HG03342 (cell line): ENCODE results near the gene PCBD1.
A peak's percentile ranks its signal among the peaks of the same experiment; 100 is the strongest.
"Not testable (repeated sequence)": the region's sequence is repeated elsewhere in the genome, so short reads cannot be mapped to it uniquely, and the experiment has no call there.

Source experiments
- ATAC-seq: cut with Tn5 transposase; IDR thresholded peaks from one replicate; pipeline ENCODE4 v1.9.1; 2021; ENCODE audit warnings: mild to moderate bottlenecking, moderate library complexity; ENCODE audit not compliant: unreplicated experiment

The PCBD1 gene

DNA sequence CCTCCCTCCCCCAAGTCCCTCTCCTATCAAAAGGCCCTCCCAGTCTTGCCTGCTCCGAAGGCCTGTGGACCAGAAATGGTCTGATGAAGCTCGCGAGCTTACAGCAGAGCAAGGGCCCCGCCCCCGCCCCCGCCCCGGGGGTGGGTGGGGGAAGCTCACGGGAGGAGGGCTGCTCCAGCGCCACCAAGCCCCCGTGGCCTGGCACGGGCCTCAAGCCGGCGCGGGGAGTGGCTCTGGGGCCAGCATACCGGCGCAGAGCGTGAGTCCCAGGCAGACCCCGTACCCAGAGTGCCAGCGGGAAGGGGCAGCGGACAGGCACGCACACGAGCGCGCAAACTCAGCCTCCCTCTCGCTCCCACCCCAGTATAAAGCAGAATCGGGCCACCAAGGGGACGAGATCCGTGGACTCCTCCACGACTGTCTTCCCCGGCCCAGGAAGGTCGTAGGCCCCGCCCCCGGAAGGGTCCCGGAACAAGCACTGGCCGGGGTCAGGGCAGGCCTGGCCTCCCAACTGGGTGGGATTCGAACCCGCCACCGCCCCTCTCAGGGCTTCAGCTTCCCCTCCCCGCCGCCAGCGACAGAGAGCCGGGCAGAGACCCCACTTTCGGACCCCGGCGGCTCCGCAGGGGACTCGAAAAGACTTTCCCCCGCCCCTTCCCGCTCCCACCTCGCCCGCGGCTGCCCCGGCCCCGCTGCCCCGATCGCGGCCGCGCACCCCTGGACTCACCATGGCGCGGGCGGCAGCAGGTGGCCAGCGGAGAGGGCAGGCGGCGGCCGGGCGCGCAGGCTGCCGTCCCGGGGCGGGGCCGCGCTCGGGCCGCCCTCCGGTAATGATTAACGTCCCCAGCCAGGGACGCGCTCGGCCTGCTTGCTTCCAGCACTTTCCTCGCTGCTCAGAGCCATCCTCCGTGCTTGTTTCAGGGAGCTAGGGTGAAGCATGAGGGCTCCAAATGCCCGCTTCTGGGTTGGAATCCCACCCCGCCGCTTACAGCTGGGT lies at the start of gene PCBD1:
TSS of gene PCBD1 (minus strand) at position 762 of the 997 bp plus-strand sequence. CDS start at position 730, 32 bp downstream.
- ATAC-seq, result peak; percentile 67

DNA sequence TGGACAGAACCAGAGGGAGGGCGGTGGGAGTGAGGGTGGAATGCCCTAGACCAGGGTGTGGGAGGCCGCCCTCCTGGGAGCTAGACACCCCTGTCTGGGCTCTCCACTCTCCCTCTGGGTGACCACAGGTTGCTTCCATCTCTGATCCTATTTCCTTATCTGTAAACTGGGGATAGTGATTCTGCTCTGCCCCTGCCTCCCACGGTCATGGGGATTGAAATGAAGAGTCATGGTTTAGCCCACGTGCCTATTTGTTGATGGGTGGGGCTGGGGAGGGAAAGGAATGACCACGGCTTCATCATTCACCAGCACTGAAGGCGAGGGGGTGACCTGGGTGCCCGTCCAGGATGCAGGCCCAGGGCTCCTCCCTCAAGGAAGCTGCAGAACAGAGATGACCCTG lies 49.3 kb upstream of the PCBD1 start:
- no peak for ATAC-seq

DNA sequence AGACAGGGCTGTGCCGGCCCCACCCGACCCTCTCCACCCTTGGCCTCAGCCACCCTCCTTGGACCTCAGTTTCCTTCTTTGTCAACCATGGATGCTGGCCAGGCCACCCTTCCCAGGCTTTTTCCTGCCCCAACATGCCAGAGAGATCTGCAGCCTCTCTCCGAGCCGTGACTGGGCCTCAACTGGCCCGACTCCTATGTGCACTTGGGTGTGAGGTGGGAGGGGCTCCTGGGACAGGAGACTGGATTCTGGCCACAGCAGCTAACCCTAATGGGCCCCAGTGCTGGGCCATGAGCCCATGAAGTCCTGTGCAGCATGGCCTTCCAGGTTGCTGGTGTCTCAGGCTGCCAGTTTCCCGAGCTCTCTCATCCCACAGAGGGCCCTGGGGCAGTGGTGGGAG lies 47.7 kb upstream of the PCBD1 start:
- ATAC-seq, result no peak

DNA sequence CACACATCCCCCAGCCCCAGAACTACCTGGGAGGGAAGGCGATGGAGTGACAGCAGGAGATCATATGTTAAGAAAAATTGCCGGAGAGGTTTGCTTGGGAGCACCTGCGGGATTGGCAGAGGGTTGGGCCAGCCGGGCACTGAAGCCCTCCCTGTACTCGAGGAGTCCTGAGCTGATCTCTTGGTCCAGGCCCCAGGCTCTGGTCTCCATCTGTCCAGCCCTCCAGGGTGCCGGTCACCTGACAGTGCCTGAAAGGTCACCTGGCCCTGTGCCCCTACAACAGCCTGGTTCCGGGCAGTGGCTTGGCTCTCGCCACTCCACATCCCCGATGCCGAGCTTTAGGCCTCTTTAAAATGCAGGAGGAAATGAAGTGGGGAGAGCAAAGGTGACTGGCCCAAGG lies 47.3 kb upstream of the PCBD1 start:
- ATAC-seq, result no peak

DNA sequence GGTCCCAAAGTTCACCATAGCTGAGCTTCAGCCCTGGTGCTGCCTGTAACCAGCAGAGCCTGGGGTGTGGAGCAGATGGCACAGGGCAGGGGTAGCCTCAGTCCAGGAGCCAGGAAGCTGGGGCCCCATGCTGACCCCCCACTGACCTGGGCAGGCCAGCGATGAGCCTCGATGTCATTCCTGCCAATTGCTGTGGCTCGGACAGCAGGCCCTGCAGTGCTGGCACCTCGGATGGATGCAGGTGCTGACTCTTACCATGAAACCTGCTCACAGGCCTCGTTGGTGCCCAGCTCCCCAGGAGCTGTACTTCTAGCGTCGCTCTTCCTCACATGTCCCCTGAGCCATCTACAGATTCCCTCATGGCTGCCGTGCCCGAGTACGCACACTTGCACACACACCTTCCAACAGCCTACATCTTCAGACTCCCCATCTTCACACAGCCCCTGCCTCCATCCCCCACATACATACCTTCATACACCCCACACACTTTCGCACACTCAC lies 46.8 kb upstream of the PCBD1 start:
- no peak for ATAC-seq

DNA sequence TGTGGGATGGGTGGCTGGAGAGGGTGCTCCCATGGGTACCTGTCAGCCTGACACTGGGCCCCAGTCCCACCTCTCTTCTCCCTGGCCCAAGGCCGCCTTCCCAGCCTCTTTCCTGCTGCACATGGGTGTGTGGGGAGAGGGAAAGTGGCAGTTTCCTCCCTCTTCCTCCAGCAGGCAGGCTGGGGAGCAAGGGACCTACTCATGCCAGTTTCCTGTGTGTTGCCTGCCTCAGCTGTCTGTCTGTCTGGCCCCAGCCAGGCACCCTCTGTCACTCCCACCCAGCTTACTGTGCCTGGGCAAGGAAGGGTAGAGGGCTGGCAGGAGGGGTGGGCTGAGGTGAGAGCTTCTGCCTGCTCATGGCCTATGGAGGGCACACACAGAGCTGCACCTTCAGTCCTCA lies 46.3 kb upstream of the PCBD1 start:
- ATAC-seq, result no peak

DNA sequence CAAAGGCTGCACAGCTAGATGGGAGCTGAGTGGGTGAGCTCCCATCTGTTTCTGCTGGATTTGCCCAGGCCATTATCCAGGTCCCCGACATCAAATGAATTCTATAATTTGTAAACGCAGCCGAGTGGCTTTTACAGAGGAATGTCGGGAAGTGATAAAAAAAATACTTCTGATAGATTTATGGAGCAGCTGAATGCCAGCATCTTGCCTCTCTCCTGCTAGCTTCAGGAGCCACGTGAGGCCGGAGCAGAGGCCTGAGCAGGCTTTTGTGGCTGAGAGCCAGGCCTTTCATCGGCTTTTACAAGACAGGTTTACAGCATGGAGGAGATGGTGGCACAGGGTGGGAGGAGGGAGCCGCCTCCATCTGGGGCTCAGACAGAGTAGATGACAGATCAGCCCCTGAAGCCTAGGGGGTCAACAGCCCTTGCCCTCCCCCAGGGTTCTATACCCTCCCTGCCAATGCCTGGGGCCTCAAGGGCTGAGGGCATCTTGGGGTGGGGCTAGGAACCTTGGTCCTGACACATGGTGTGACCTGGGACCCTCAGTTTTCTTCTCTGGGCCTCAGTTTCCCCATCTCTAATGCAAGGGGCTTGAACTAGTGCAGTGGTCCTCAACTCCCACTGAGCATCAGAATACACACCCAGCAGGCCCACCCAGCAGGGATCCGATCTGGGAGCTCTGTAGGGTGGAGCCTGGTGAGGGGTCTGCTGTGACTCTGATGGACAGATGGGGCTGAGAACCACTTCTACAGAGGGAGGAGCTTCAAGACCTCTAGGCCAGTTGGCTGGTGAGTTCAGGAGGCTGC lies 44.2 kb upstream of the PCBD1 start:
- ATAC-seq, result no peak

DNA sequence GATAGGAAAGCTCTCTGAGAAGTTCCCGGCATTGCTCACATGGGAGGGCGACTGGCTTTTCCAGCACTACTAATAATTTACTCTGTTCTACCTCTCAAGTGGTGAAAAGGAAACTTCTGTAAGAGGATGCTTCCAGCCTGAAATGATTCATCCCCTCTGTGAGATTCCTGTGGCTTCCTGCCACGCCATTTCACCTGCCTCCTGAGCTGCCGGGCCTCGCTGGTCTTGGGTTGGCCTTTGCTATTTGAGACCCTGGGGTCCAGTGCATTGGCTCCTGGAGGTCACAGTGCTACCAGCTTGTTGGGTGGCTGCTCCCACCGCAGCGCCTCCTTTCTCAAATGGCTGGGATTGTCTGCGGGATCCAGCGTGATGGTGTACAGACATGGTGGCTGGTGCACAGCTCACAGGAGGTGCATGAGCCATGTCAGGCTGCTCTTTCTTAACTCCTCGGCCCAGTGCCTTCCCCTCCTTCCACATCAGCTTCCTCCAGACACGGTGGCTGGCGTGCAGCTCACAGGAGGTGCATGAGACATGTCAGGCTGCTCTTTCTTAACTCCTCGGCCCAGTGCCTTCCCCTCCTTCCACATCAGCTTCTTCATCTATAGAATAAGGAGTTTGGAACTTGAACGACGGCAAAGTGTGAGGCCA lies 42.9 kb upstream of the PCBD1 start:
- no peak for ATAC-seq

DNA sequence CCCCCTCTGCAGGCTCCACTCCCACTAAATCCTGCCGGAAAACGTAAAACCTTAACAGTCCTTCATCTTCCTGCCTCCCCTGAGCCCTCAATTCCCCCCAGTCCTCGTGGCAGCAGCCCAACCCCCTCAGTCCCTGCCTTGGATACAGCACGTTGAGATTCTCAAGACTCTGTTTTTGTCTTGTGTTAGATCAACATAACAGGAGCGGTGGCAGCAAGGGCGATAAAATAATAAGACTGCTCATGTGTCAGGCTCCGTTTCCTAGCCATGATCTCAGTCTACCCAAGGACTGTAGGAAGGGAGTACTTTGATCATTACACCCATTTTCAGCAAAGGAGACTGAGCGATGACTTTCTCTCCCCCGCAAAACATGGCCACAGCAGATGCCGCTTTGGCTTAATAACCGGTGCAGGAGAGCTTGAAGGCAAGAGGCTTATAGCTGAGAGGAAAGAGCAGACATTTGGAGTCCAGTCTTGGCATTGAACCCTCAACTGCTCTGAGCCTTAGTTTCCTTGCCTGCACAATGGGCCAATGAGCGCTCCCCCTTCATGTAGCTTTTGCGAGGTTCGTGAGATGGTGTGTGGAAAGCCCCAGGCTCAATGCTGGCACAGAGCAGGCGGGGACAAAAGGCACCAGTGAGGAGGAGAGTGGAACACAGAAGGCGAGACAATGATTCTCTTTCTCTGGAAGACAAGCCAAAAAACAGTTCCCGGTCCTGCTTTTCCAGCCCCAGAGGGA lies 42.1 kb upstream of the PCBD1 start:
- ATAC-seq, result no peak

DNA sequence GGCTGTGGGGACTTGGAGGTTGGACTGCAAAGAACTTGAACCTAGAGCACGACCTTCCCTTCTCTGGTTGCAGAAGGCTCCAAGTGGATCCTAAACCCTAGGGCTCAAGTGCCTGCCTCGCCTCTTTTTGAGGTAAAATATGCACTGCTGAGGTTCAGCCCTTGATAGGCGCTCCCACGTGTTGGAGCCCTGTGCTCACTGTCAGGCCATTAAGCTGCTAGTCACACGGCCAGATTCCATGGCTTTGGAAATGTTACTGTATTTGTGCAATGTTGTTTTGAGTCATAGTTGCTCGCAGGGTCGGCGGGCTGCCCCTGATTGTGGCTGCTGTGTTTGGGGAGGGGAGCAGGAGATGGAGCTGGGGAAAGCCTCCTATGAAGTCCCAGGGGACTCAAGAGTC lies 39.8 kb upstream of the PCBD1 start:
- ATAC-seq, result no peak

DNA sequence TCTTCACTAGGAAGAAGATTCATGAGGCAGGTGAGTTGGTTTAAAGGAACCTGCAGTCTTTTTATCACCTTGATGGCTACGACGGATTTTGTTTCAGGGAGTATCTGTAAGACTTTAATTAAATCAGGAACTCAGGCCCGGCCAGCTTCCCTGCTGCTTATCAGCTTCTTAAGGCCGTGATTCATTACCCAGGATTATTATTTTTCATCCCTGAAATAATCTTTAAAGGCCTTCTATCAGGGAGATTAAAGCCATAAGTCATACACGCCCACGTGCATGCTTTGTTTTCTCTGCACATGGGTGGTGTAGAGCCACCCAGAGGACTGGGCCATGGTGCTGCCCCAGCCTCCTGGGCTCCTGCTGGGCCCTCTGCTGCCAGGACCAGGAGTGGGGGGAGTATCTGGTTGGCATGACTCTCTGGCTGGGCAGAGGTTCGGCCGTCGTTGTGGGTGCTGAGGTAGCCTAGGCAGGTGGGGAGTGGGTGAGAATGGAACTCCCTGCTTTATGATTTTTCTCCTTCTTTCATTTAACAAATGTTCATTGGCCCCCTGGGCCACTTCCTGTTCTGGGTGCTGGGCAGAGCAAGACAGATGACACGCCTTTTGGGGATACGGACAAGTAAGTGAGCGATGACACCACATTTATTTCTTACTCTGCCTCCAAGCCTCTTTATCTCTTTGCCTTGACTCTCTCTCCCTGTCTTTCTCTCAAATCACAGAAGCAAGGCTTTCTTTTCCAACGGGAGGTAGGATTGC lies 39.0 kb upstream of the PCBD1 start:
- ATAC-seq, result no peak

DNA sequence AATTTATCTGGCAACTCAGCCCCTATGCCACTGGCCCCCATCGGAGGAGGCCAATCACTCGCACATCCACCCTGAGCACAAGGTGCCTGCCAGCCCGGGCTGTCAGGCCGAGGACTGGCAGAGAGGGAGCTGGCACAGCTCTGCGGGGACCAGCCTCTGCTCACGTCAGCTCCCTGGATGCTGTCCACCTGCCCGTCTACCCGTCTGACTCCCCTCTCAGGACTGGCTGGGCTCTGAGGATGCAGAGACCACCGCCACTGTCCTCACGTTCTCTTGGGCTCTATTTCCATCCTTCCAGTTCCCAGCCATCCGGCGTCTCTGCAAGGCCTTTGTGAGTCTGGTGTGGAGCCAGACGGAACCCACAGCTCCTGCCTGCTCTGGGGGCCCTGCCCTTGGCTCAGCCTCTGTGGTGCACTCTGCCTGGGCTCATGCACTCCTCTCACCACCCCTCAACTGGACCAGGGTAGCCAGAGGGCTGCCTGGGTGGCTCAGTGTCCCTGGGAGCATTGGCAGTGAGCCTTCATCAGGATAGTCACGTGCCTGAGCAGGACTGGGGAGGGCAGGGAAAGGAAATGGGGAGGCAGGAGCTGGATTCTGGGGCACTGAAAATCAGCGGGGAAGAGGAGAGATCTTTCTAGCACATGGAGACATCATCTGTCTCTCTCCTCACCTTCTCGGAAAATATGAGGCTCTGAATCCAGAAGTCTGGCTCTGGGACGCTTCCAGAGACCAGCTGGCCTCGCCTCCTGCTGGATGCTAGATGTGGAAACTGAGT lies 38.0 kb upstream of the PCBD1 start:
- no peak for ATAC-seq

DNA sequence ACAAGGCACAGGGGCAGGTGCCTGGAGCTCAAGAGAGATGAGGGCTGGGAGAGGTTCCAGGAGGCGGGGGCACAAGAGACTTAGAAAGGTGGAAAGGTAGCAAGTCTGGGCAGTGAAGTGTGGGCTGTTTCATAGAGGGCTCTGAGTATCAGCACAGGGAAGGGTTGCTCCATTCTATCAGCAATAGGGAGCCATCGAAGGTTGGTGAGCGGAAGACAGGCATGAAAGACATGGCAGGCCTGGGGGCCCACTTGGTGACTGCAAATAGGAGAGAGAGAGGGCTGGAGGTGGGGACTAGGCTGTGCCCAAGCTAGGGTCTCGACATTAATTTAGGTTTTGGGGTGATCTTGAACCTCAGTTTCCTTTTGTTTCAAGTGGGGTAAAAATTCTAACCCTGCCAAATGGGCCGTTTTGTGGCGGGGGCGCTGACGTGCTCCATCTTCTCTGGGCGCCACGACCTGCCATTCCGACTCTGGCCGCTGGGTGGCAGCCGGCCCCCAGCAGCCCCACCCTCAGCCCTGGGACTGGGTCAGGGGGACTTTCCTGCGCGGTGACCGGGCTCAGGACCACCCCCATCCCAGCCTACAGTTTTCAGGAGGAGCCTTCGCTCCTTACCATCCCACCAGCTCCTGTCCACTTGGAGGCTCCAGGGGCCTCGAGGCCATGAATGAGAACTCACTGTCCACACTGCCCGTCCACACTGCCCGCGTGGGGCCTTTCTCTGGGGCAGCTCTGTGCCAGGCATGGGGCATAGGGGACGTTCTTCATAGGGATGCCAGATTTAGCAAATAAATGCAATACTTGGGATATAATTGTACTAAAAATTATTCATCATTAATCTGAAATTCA lies 37.2 kb upstream of the PCBD1 start:
- no peak for ATAC-seq

DNA sequence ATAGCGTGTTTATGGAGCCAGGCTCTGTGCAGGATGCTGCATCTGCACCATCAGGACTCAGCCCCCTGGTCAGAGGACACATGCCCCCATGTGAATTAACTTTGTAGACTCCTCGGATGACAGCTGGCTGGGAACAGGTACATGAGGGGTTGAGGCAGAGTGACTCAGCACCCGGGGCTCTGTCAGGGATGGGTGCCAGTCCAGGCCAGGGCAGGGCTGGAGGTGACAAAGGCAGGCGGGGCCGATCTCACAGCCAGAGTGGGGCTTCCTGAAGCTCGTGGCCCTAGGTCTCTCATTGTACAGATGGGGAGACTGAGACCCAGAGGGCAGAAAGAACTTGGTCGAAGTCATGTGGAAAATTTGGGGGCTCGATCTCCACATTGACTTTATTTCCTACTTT lies 35.3 kb upstream of the PCBD1 start:
- ATAC-seq, result no peak

DNA sequence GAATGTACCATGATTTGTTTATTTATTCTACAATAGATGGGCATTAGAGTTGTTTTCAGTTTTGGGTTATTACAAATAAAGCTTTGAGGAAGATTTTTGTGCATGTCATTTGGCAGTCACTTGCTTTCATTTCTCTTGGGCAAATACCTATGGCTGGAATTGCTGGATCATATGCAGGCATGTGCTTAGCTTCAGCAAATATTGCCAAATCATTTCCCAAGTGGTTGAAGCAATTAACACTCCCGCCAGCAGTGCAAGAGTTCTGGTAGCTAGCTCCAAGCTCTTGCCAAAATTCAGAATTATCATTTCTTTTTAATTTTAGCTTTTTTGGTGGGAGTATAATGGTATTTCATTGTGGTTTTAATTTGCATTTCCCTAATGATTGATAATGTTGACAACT lies 32.9 kb upstream of the PCBD1 start:
- ATAC-seq, result no peak

DNA sequence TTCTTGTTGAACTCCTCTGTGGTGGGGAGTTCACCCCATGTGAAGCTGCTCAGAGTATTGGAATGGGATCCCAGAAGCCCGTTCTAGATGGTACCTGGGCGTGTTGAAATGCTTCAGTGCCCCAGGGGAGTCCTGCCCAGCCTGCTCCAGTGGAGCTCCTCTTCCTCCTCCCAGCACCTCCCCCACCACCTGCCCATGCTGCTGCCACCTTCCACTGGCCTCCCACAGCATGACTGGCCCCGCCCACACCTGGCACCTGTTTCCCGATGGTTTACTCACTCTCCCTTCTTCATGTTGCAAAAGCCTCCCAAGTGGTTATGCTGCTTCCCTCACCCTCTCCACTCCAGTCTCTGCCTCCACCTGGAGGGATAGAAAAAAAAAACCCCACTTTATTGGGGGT lies 32.2 kb upstream of the PCBD1 start:
- no peak for ATAC-seq

DNA sequence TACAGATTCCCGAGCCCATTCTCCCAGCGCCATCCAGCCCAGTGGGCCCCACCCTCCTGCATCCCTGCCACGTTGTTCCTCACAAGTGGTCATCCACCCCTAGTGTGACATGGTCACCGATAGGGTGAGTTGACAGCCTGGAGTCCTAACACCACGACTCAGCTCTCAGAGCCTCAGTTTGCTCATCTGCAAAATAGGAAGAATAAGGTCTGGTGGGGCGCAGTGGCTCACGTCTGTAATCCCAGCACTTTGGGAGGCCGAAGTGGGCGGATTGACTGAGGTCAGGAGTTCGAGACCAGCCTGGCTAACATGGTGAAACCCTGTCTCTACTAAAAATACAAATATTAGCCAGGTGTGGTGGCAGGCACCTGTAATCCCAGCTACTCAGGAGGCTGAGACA lies 31.5 kb upstream of the PCBD1 start:
- not testable (repeated sequence) for ATAC-seq
